Mammary epithelial cell (primary cell): ENCODE measurements around the gene ZNF23.

Experiments
- EZH2 ChIP-seq: IDR thresholded peaks from 2 replicates; pipeline ENCODE4 v1.6.1; 2012; ENCODE audit warnings: low read length, inconsistent platforms, borderline replicate concordance
- TF ChIP-seq, protein P1 (sequence below), 2 donors: IDR thresholded peaks in 1 of 2; conservative IDR thresholded peaks in 1 of 2; 2 replicates each; pipeline ENCODE4 v1.5.1; 2011 to 2012; ENCODE audit warnings: inconsistent platforms in 2 of 2, low read length in 2 of 2, mild to moderate bottlenecking in 2 of 2, control low read depth in 1 of 2, low read depth in 1 of 2; ENCODE audit not compliant: insufficient read depth in 1 of 2; ENCODE audit errors: extremely low read depth in 1 of 2

DNA sequence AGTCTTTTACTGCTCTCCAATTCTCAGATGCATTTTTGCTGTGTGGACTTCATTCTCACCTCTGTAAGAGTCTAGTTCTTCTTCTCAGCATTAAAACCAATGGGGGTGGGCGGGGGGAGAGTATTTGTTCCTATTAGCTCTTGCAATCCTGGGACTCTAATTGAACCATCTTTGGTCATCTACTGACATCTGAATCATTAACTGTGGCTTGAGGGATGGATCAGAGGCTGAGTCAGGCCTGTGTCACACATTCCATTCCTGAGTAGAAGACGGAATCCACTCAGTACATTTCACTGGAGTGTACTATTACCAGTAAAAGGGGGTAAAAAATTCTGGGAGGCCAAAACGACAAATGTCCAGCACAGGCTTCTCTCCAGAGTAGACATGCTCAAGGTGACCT is 12.8 kb upstream of the ZNF23 start:
- TF ChIP-seq, protein P1, sequence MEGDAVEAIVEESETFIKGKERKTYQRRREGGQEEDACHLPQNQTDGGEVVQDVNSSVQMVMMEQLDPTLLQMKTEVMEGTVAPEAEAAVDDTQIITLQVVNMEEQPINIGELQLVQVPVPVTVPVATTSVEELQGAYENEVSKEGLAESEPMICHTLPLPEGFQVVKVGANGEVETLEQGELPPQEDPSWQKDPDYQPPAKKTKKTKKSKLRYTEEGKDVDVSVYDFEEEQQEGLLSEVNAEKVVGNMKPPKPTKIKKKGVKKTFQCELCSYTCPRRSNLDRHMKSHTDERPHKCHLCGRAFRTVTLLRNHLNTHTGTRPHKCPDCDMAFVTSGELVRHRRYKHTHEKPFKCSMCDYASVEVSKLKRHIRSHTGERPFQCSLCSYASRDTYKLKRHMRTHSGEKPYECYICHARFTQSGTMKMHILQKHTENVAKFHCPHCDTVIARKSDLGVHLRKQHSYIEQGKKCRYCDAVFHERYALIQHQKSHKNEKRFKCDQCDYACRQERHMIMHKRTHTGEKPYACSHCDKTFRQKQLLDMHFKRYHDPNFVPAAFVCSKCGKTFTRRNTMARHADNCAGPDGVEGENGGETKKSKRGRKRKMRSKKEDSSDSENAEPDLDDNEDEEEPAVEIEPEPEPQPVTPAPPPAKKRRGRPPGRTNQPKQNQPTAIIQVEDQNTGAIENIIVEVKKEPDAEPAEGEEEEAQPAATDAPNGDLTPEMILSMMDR (conservative IDR thresholded peaks at IDR 0.05 in 1 of 2, IDR thresholded peaks at IDR 0.05 in 1 of 2; ENCODE audit: extremely low read depth in 1 of 2, insufficient read depth in 1 of 2, low read depth in 1 of 2, low read length in 2 of 2): no peak
- no peak for TF ChIP-seq EZH2
